Peyer's patch (tissue), 4 donors: ENCODE measurements around the gene TFAM.

Source experiments
- CTCF ChIP-seq, 6 experiments: fragments of 450-650 bp in 4 of 6; fragments of 200-600 bp in 2 of 6; sonication (generic) in 1 of 6; IDR thresholded peaks; one replicate each; pipeline ENCODE4 v1.5.1; 2017 to 2019; ENCODE audit warnings: antibody characterized with exemption in 6 of 6, mild to moderate bottlenecking in 3 of 6, moderate library complexity in 1 of 6
- POLR2A ChIP-seq, 2 donors: fragments of 450-650 bp; IDR thresholded peaks; one replicate each; pipeline ENCODE4 v1.5.1; 2017; ENCODE audit warnings: antibody characterized with exemption in 2 of 2, mild to moderate bottlenecking in 2 of 2, moderate library complexity in 2 of 2

GRCh38 chr10:58385784-58386112 is 538 bp downstream of the TFAM start:
- no peak for TF ChIP-seq CTCF (IDR thresholded peaks at IDR 0.05)
- no peak for TF ChIP-seq POLR2A (IDR thresholded peaks at IDR 0.05)
